HEK293T (cell line): Measurements from ENCODE around the gene ORMDL1.

Experiments used
- CTBP1 ChIP-seq: fragments of 450-650 bp; IDR thresholded peaks from 2 replicates; pipeline ENCODE4 v1.6.1; 2016; ENCODE audit warnings: borderline replicate concordance
- FOXA1 ChIP-seq: fragments of 450-650 bp; IDR thresholded peaks from 2 replicates; pipeline ENCODE4 v1.6.1; 2016; ENCODE audit warnings: mild to moderate bottlenecking
- FOXK2 ChIP-seq: fragments of 450-650 bp; IDR thresholded peaks from 2 replicates; pipeline ENCODE4 v1.6.1; 2016; ENCODE audit warnings: mild to moderate bottlenecking
- HDGF ChIP-seq: fragments of 450-650 bp; IDR thresholded peaks from 2 replicates; pipeline ENCODE4 v1.6.1; 2017; ENCODE audit warnings: antibody characterized with exemption, borderline replicate concordance
- LEF1 ChIP-seq: fragments of 450-650 bp; IDR thresholded peaks from 2 replicates; pipeline ENCODE4 v1.6.1; 2017; ENCODE audit warnings: mild to moderate bottlenecking, borderline replicate concordance
- NFRKB ChIP-seq: fragments of 450-650 bp; IDR thresholded peaks from 2 replicates; pipeline ENCODE4 v1.6.1; 2016; ENCODE audit warnings: mild to moderate bottlenecking, moderate library complexity
- SP1 ChIP-seq: fragments of 450-650 bp; IDR thresholded peaks from 2 replicates; pipeline ENCODE4 v1.6.1; 2017
- SUZ12 ChIP-seq: fragments of 450-650 bp; IDR thresholded peaks from 2 replicates; pipeline ENCODE4 v1.6.1; 2016; ENCODE audit warnings: mild to moderate bottlenecking
- TARDBP ChIP-seq: fragments of 450-650 bp; IDR thresholded peaks from 2 replicates; pipeline ENCODE4 v1.6.1; 2016
- TF ChIP-seq, protein P1 (sequence below): fragments of 450-650 bp; IDR thresholded peaks from 2 replicates; pipeline ENCODE4 v1.6.1; 2016

DNA sequence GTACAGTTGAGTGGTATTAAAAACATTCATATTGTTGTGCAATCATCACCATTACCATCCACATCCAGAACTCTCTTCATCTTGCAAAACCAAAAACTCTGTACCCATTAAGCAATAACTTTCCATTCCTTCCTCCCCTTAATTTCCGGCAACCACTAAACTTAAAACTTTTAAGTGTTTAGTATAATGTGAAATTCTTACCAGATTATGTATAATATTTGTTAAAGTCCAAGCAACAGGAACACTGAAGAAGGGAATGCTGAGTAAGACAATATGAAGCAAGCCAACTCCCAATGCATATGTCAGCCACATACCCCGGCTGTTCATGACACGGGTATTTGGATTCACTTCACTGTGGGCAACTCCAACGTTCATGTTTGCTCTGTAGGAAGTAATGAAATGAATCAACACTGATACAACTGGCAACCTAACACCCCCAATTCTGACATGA lies 1.9 kb downstream of the ORMDL1 start:
- TF ChIP-seq TARDBP = no peak
- TF ChIP-seq LEF1 = no peak
- TF ChIP-seq SUZ12 = no peak
- TF ChIP-seq HDGF = no peak
- TF ChIP-seq, protein P1, sequence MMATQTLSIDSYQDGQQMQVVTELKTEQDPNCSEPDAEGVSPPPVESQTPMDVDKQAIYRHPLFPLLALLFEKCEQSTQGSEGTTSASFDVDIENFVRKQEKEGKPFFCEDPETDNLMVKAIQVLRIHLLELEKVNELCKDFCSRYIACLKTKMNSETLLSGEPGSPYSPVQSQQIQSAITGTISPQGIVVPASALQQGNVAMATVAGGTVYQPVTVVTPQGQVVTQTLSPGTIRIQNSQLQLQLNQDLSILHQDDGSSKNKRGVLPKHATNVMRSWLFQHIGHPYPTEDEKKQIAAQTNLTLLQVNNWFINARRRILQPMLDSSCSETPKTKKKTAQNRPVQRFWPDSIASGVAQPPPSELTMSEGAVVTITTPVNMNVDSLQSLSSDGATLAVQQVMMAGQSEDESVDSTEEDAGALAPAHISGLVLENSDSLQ = no peak
- no peak for TF ChIP-seq FOXA1
- TF ChIP-seq SP1 = no peak
- no peak for TF ChIP-seq FOXK2
- no peak for TF ChIP-seq NFRKB
- no peak for TF ChIP-seq CTBP1
